Esophagus squamous epithelium (tissue), 5 donors: ENCODE measurements around the gene AIF1. TPM values are rescaled to one million over a fixed set of nuclear protein-coding genes. Genes with fewer than 3 reads are reported as not detected.
A peak's percentile ranks its signal among the peaks of the same experiment; 100 is the strongest.

Experiments
- DNase-seq: peaks from one replicate; lab custom pipeline; 2025; lab: John Stamatoyannopoulos, UW
- H3K27ac ChIP-seq, 4 donors: fragments of 200-600 bp; sonication (generic); one replicate each; pipeline ENCODE4 v1.5.1; 2016 to 2019; ENCODE audit warnings: mild to moderate bottlenecking in 1 of 4
- H3K27me3 ChIP-seq, 4 donors: fragments of 200-600 bp; sonication (generic); 1 replicate in 3 of 4; 2 replicates in 1 of 4; pipeline versions ENCODE4 v1.5.1 to v1.6.0; 2017 to 2021; ENCODE audit warnings: antibody characterized with exemption in 1 of 4
- H3K36me3 ChIP-seq, 3 donors: fragments of 200-600 bp; sonication (generic); one replicate each; pipeline ENCODE4 v1.5.1; 2016 to 2019
- H3K4me1 ChIP-seq, 3 donors: fragments of 200-600 bp; sonication (generic); one replicate each; pipeline ENCODE4 v1.5.1; 2017 to 2019
- H3K4me3 ChIP-seq, 4 donors: fragments of 200-600 bp; sonication (generic); 1 replicate in 3 of 4; 2 replicates in 1 of 4; pipeline ENCODE4 v1.5.1; 2016 to 2019; ENCODE audit warnings: mild to moderate bottlenecking in 2 of 4, moderate library complexity in 1 of 4
- H3K9me3 ChIP-seq, 3 donors: fragments of 200-600 bp; sonication (generic); one replicate each; pipeline ENCODE4 v1.5.1; 2016 to 2019
- POLR2A ChIP-seq, 4 donors: fragments of 450-650 bp; IDR thresholded peaks; one replicate each; pipeline ENCODE4 v1.6.1; 2017; ENCODE audit warnings: antibody characterized with exemption in 4 of 4, mild to moderate bottlenecking in 4 of 4, moderate library complexity in 3 of 4
- WGBS, 2 donors: methylation state at CpG; one replicate each; pipeline ENCODE4 v1.1.5; 2018; 5-methylcytosine and 5-hydroxymethylcytosine counted together
- intact Hi-C: fragments of 100-400 bp; cut with DNase I; formaldehyde crosslinking; loops from one replicate; pipeline ENCODE4 v1.15.0; 2022
- total RNA-seq, 4 donors: library from RNA; depleted of rRNA; stranded (reverse); fragments of >200 nt; gene quantifications; one replicate each; pipeline ENCODE4 v1.1.0, GENCODE V29; 2016
- TF ChIP-seq, protein P1 (sequence below), 6 experiments: fragments of 450-650 bp in 4 of 6; fragments of 200-600 bp in 2 of 6; sonication (generic) in 2 of 6; IDR thresholded peaks; one replicate each; pipeline ENCODE4 v1.5.1; 2016 to 2019; ENCODE audit warnings: antibody characterized with exemption in 6 of 6, mild to moderate bottlenecking in 4 of 6, moderate library complexity in 4 of 6
- donor health status: DM: yes; HTN: yes; CAD: no.

Gene AIF1
- total RNA-seq, 4 donors from 2014 or later, result 2.4 to 30.7 (median 15.1) TPM

GRCh38 chr6:31581434-31582229 is 33.4 kb upstream of the AIF1 start:
- Histone ChIP-seq H3K9me3 (no peaks in the 10 kb centered on the region), H3K36me3 (no peaks in the 10 kb centered on the region), H3K27me3 (peaks cover 0 to 8% (median 0%) of the 10 kb centered on the region in 4 donors), H3K27ac (peak overlapping the region; percentile 71 to 88 (median 84)), H3K4me1 (peaks cover 16 to 41% (median 23%) of the 10 kb centered on the region in 3 donors), H3K4me3 (peak overlapping the region; percentile 53 to 84 (median 77))
- TF ChIP-seq, protein P1, sequence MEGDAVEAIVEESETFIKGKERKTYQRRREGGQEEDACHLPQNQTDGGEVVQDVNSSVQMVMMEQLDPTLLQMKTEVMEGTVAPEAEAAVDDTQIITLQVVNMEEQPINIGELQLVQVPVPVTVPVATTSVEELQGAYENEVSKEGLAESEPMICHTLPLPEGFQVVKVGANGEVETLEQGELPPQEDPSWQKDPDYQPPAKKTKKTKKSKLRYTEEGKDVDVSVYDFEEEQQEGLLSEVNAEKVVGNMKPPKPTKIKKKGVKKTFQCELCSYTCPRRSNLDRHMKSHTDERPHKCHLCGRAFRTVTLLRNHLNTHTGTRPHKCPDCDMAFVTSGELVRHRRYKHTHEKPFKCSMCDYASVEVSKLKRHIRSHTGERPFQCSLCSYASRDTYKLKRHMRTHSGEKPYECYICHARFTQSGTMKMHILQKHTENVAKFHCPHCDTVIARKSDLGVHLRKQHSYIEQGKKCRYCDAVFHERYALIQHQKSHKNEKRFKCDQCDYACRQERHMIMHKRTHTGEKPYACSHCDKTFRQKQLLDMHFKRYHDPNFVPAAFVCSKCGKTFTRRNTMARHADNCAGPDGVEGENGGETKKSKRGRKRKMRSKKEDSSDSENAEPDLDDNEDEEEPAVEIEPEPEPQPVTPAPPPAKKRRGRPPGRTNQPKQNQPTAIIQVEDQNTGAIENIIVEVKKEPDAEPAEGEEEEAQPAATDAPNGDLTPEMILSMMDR (IDR thresholded peaks at IDR 0.05), result no peak
- TF ChIP-seq POLR2A (IDR thresholded peaks at IDR 0.05), result no peak
- WGBS, 2 donors, result 20 to 33% methylated on average over 12 to 17 of the region's 21 CpGs
- intact Hi-C loops, result no loop called here
- DNase-seq, result no peak

GRCh38 chr6:31582230-31582643 is 32.8 kb upstream of the AIF1 start, which contains the start of gene LTB:
Gene LTB (minus strand): TSS chr6:31582424. CDS start chr6:31582417, 7 bp downstream.
- TF ChIP-seq, protein P1 (IDR thresholded peaks at IDR 0.05), result no peak
- TF ChIP-seq POLR2A (IDR thresholded peaks at IDR 0.05), result peak in 1 of 4 donors; percentile 10
- peak within 1 kb of the TSS; percentile 53 to 84 (median 77) for H3K4me3 ChIP-seq
- peak within 1 kb of the TSS; percentile 71 to 88 (median 84) for H3K27ac ChIP-seq
- peaks cover 16 to 45% (median 23%) of the 10 kb centered on the region in 3 donors for H3K4me1 ChIP-seq
- H3K9me3 ChIP-seq, result no peaks in the 10 kb centered on the region
- H3K36me3 ChIP-seq, result no peaks in the 10 kb centered on the region
- no peak for DNase-seq
- no CpG with 5 or more reads among the region's 3 CpGs for WGBS, 2 donors
- intact Hi-C loops, result no loop called here
- H3K27me3 ChIP-seq, result peaks cover 0 to 14% (median 0%) of the 10 kb centered on the region in 4 donors

DNA sequence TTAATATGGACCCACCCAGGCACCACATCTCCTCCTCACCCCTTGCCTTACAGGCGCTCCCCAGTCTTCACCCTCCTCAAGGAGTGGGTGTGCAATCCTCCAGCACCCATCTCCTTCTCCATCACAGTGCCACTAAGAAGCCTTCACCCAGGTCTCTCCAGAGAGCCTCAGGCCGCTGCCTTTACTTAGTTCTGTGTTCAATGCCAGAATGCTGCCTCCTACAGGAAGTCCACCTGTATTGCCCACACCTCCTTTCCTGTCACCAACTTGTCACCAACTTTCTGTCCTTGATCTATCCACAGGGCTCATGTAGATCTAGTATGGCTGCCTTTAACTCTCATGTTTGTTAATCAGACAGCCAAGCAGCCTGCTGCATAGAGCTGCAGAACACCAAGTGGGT is 29.5 kb upstream of the AIF1 start:
- H3K27me3 ChIP-seq, result peaks cover 0 to 25% (median 0%) of the 10 kb centered on the region in 4 donors
- H3K9me3 ChIP-seq, result no peaks in the 10 kb centered on the region
- H3K27ac ChIP-seq, result peak overlapping the region in 2 of 4 donors; percentile 49
- intact Hi-C loops, result no loop called here
- TF ChIP-seq POLR2A (IDR thresholded peaks at IDR 0.05), result no peak
- TF ChIP-seq, protein P1 (IDR thresholded peaks at IDR 0.05), result peak in 1 of 6 experiments; percentile 32
- H3K4me3 ChIP-seq, result no peak overlapping the region
- H3K4me1 ChIP-seq, result peaks cover 13 to 45% (median 21%) of the 10 kb centered on the region in 3 donors
- no peak for DNase-seq
- H3K36me3 ChIP-seq, result no peaks in the 10 kb centered on the region
- WGBS, 2 donors, result 54 to 67% methylated on average over 2 of the region's 2 CpGs

DNA sequence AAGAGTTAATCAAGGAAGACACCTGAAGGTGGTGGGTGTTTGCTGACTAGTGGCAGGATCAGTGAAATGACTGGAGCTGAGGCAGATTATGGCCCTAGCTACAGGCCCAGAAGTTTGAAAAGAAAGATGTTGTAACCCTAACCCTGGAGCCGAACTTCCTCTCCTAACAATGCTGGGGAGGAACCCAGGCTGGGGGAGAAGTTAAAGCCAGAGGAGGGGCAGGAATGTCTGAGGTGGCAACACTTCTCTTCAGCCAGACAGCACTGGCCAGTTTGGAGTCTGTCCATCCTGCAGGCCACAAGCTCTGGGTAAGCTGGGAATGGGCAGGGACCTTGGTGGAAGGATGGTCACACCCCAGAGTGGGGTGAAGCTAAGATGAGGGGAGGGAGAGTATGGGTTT is 29.0 kb upstream of the AIF1 start, which contains the start of gene LST1:
Gene LST1, plus strand, starts transcription at position 270 of the 400 bp plus-strand sequence. CDS start 1,023 bp downstream, outside the sequence.
- 33% methylated on average over 1 of the region's 1 CpG for WGBS, 2 donors

More for the DNA sequence above, 29.0 kb upstream of the AIF1 start, which contains the start of gene LST1:
- no peaks in the 10 kb centered on the region for H3K36me3 ChIP-seq
- H3K9me3 ChIP-seq, result no peaks in the 10 kb centered on the region
- H3K4me1 ChIP-seq, result peaks cover 8 to 40% (median 19%) of the 10 kb centered on the region in 3 donors
- H3K27me3 ChIP-seq, result peaks cover 0 to 25% (median 0%) of the 10 kb centered on the region in 4 donors
- TF ChIP-seq, protein P1 (IDR thresholded peaks at IDR 0.05), result no peak
- peak within 1 kb of the TSS in 1 of 4 donors; percentile 12 for H3K4me3 ChIP-seq
- H3K27ac ChIP-seq, result peak within 1 kb of the TSS in 2 of 4 donors; percentile 49 to 64
- DNase-seq, result no peak
- intact Hi-C loops, result no loop called here
